Kasumi-1 (cell line): ENCODE data around the gene TSPEAR.
"Not testable (repeated sequence)": the region's sequence is repeated elsewhere in the genome, so short reads cannot be mapped to it uniquely, and the experiment has no call there.

Experiments
- DNase-seq, 2 experiments: peaks; one replicate each; lab custom pipeline; 2025; lab: John Stamatoyannopoulos, UW

Gene TSPEAR

GRCh38 chr21:44702111-44702972, 9.0 kb downstream of the TSPEAR start:
- no peak for DNase-seq

- DNase-seq, result no peak
Measured at GRCh38 chr21:44701541-44701940, 9.8 kb downstream of the TSPEAR start.

- no peak for DNase-seq
Measured at GRCh38 chr21:44701023-44701400, 10.4 kb downstream of the TSPEAR start.

- no peak for DNase-seq
Measured at GRCh38 chr21:44700101-44701022, 11.0 kb downstream of the TSPEAR start.

- DNase-seq, result no peak
Measured at GRCh38 chr21:44699502-44700001, 11.8 kb downstream of the TSPEAR start.

GRCh38 chr21:44697811-44698734, 13.3 kb downstream of the TSPEAR start:
- no peak for DNase-seq

GRCh38 chr21:44697172-44697810, 14.1 kb downstream of the TSPEAR start, which contains the start of gene KRTAP10-12:
Gene KRTAP10-12 (plus strand): TSS chr21:44697172. CDS start chr21:44697202, 30 bp downstream.
- DNase-seq, result not testable (repeated sequence)

- DNase-seq, result no peak
Measured at GRCh38 chr21:44696572-44696971, 14.8 kb downstream of the TSPEAR start.

GRCh38 chr21:44695641-44696040, 15.7 kb downstream of the TSPEAR start:
- no peak for DNase-seq

- no peak for DNase-seq
Measured at GRCh38 chr21:44695184-44695583, 16.2 kb downstream of the TSPEAR start.

- DNase-seq, result no peak
Measured at GRCh38 chr21:44694776-44695175, 16.6 kb downstream of the TSPEAR start.

- no peak for DNase-seq
Measured at GRCh38 chr21:44692798-44693512, 18.4 kb downstream of the TSPEAR start.

GRCh38 chr21:44691686-44692085, 19.7 kb downstream of the TSPEAR start:
- DNase-seq, result no peak

- DNase-seq, result not testable (repeated sequence)
Measured at GRCh38 chr21:44689740-44690139, 21.6 kb downstream of the TSPEAR start.

GRCh38 chr21:44687671-44688070, 23.7 kb downstream of the TSPEAR start:
- DNase-seq, result no peak

- no peak for DNase-seq
Measured at GRCh38 chr21:44686843-44687561, 24.4 kb downstream of the TSPEAR start.

GRCh38 chr21:44686000-44686781, 25.2 kb downstream of the TSPEAR start:
- no peak for DNase-seq

GRCh38 chr21:44685050-44685449, 26.3 kb downstream of the TSPEAR start:
- not testable (repeated sequence) for DNase-seq

GRCh38 chr21:44684483-44684882, 26.9 kb downstream of the TSPEAR start:
- DNase-seq, result no peak
